ENCODE results near the gene SBF2.
"Not testable (repeated sequence)": the region's sequence is repeated elsewhere in the genome, so short reads cannot be mapped to it uniquely, and the experiment has no call there.

Gene SBF2

GRCh38 chr11:10268746-10269488 is 25.1 kb downstream of the SBF2 start:
- no peak overlapping the region for H3K27ac ChIP-seq
- no peak for TF ChIP-seq CTCF (IDR thresholded peaks at IDR 0.05)

GRCh38 chr11:10267821-10268220 is 26.2 kb downstream of the SBF2 start:
- no peak for TF ChIP-seq CTCF (IDR thresholded peaks at IDR 0.05)
- Histone ChIP-seq H3K27ac (no peak overlapping the region), H3K9me3 (no peaks in the 10 kb centered on the region), H3K27me3 (no peaks in the 10 kb centered on the region), H3K4me3 (ENCODE audit: low read depth in 1 of 2, low read length in 1 of 2) (no peak overlapping the region), H3K36me3 (no peaks in the 10 kb centered on the region), H3K4me1 (ENCODE audit: control insufficient read depth in 1 of 2, insufficient read depth in 1 of 2, low read depth in 1 of 2, low read length in 1 of 2) (no peaks in the 10 kb centered on the region)

More at GRCh38 chr11:10268746-10269488, 25.1 kb downstream of the SBF2 start:
- H3K4me1 ChIP-seq (ENCODE audit: control insufficient read depth in 1 of 2, insufficient read depth in 1 of 2, low read depth in 1 of 2, low read length in 1 of 2): no peaks in the 10 kb centered on the region
- H3K9me3 ChIP-seq: no peaks in the 10 kb centered on the region
- H3K36me3 ChIP-seq: no peaks in the 10 kb centered on the region
- H3K4me3 ChIP-seq (ENCODE audit: low read depth in 1 of 2, low read length in 1 of 2): no peak overlapping the region
- no peaks in the 10 kb centered on the region for H3K27me3 ChIP-seq

GRCh38 chr11:10265936-10266335 is 28.1 kb downstream of the SBF2 start:
- TF ChIP-seq CTCF (IDR thresholded peaks at IDR 0.05): no peak

GRCh38 chr11:10264716-10265115 is 29.3 kb downstream of the SBF2 start:
- H3K9me3 ChIP-seq; H3K4me1 ChIP-seq (ENCODE audit: control insufficient read depth in 1 of 2, insufficient read depth in 1 of 2, low read depth in 1 of 2, low read length in 1 of 2); H3K4me3 ChIP-seq (ENCODE audit: low read depth in 1 of 2, low read length in 1 of 2); H3K27me3 ChIP-seq; H3K36me3 ChIP-seq; H3K27ac ChIP-seq: not testable (repeated sequence)

More at GRCh38 chr11:10265936-10266335, 28.1 kb downstream of the SBF2 start:
- H3K27me3 ChIP-seq: no peaks in the 10 kb centered on the region
- H3K27ac ChIP-seq: no peak overlapping the region
- H3K4me3 ChIP-seq (ENCODE audit: low read depth in 1 of 2, low read length in 1 of 2): no peak overlapping the region
- H3K4me1 ChIP-seq (ENCODE audit: control insufficient read depth in 1 of 2, insufficient read depth in 1 of 2, low read depth in 1 of 2, low read length in 1 of 2): no peaks in the 10 kb centered on the region
- no peaks in the 10 kb centered on the region for H3K9me3 ChIP-seq
- H3K36me3 ChIP-seq: no peaks in the 10 kb centered on the region

- H3K4me3 ChIP-seq (ENCODE audit: low read depth in 1 of 2, low read length in 1 of 2): no peak overlapping the region
- no peaks in the 10 kb centered on the region for H3K27me3 ChIP-seq
- no peak for TF ChIP-seq CTCF (IDR thresholded peaks at IDR 0.05)
- H3K4me1 ChIP-seq (ENCODE audit: control insufficient read depth in 1 of 2, insufficient read depth in 1 of 2, low read depth in 1 of 2, low read length in 1 of 2): no peaks in the 10 kb centered on the region
- H3K36me3 ChIP-seq: no peaks in the 10 kb centered on the region
- H3K9me3 ChIP-seq: no peaks in the 10 kb centered on the region
- no peak overlapping the region for H3K27ac ChIP-seq
These were observed 30.1 kb downstream of the SBF2 start for GRCh38 chr11:10263929-10264328.

- Histone ChIP-seq H3K27ac (no peak overlapping the region), H3K36me3 (no peaks in the 10 kb centered on the region), H3K9me3 (no peaks in the 10 kb centered on the region), H3K4me3 (ENCODE audit: low read depth in 1 of 2, low read length in 1 of 2) (no peak overlapping the region), H3K4me1 (ENCODE audit: control insufficient read depth in 1 of 2, insufficient read depth in 1 of 2, low read depth in 1 of 2, low read length in 1 of 2) (no peaks in the 10 kb centered on the region), H3K27me3 (no peaks in the 10 kb centered on the region)
- no peak for TF ChIP-seq CTCF (IDR thresholded peaks at IDR 0.05)
These were observed 32.2 kb downstream of the SBF2 start for GRCh38 chr11:10261821-10262220.
